ENCODE data around the gene ERP29. TPM values are rescaled to one million over a fixed set of nuclear protein-coding genes. Genes with fewer than 3 reads are reported as not detected.
"Not testable (repeated sequence)": the region's sequence is repeated elsewhere in the genome, so short reads cannot be mapped to it uniquely, and the experiment has no call there.

ERP29 gene
- total and polyA plus RNA-seq, 8 donors = 48.5 to 101 (median 66.2) TPM

DNA sequence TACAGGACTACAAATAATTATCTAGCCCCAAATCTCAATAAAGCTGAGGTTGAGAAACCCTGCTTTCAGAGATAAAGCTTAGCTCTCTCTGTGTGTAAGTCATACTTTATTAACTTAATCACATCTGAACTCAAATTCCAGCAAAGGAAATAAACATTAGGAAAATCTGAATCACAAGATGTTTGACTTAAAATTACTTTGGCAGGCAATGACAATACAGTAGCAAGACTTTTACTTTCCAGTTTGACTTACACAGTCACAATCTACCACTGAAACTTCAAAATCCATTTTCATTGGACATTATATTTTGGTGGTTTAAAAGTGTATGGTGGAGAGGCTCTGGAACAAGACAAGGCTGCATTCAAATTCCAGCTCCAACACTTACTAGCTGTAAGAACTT is 11.7 kb upstream of the ERP29 start:
- H3K4me1 ChIP-seq = no peaks in the 10 kb centered on the region
- H3K4me3 ChIP-seq = no peak overlapping the region
- H3K36me3 ChIP-seq = no peaks in the 10 kb centered on the region
- no peak for FAIRE-seq
- no peaks in the 10 kb centered on the region for H3K9me3 ChIP-seq
- H3K27ac ChIP-seq = no peak overlapping the region
- DNase-seq = no peak
- no peak for ATAC-seq
- TF ChIP-seq, protein P1, sequence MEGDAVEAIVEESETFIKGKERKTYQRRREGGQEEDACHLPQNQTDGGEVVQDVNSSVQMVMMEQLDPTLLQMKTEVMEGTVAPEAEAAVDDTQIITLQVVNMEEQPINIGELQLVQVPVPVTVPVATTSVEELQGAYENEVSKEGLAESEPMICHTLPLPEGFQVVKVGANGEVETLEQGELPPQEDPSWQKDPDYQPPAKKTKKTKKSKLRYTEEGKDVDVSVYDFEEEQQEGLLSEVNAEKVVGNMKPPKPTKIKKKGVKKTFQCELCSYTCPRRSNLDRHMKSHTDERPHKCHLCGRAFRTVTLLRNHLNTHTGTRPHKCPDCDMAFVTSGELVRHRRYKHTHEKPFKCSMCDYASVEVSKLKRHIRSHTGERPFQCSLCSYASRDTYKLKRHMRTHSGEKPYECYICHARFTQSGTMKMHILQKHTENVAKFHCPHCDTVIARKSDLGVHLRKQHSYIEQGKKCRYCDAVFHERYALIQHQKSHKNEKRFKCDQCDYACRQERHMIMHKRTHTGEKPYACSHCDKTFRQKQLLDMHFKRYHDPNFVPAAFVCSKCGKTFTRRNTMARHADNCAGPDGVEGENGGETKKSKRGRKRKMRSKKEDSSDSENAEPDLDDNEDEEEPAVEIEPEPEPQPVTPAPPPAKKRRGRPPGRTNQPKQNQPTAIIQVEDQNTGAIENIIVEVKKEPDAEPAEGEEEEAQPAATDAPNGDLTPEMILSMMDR (IDR thresholded peaks at IDR 0.05) = no peak
- intact Hi-C loops (cut with DNase I) = no loop called here
- H3K27me3 ChIP-seq = no peaks in the 10 kb centered on the region

- Histone ChIP-seq H3K4me3 (no peak overlapping the region), H3K27ac (no peak overlapping the region), H3K27me3 (no peaks in the 10 kb centered on the region), H3K4me1 (peaks cover 0 to 7% (median 2%) of the 10 kb centered on the region in 3 donors), H3K36me3 (no peaks in the 10 kb centered on the region), H3K9me3 (no peaks in the 10 kb centered on the region)
- FAIRE-seq (no peak), ATAC-seq (no peak), DNase-seq (no peak)
- intact Hi-C loops (cut with DNase I) = no loop called here
- 93 to 97% methylated on average over 3 of the region's 3 CpGs for WGBS, 2 donors
- TF ChIP-seq, protein P1 (IDR thresholded peaks at IDR 0.05) = no peak
Measured at GRCh38 chr12:112004041-112004440, 9.2 kb upstream of the ERP29 start.

- 66 to 74% methylated on average over 6 of the region's 6 CpGs for WGBS, 2 donors
- H3K4me3 ChIP-seq = no peak overlapping the region
- peaks cover 0 to 10% (median 5%) of the 10 kb centered on the region in 3 donors for H3K4me1 ChIP-seq
- no peak for DNase-seq
- ATAC-seq = peak; percentile 78 to 88 (median 81)
- FAIRE-seq = no peak
- H3K27me3 ChIP-seq = no peaks in the 10 kb centered on the region
- H3K9me3 ChIP-seq = no peaks in the 10 kb centered on the region
- TF ChIP-seq, protein P1 (IDR thresholded peaks at IDR 0.05) = no peak
- H3K36me3 ChIP-seq = no peaks in the 10 kb centered on the region
- intact Hi-C loops (cut with DNase I) = no loop called here
- no peak overlapping the region for H3K27ac ChIP-seq
Measured at GRCh38 chr12:112005419-112006395, 7.5 kb upstream of the ERP29 start.

GRCh38 chr12:112007945-112008344 is 5.3 kb upstream of the ERP29 start:
- intact Hi-C loops (cut with DNase I) = no loop called here
- TF ChIP-seq, protein P1 (IDR thresholded peaks at IDR 0.05) = no peak
- Histone ChIP-seq H3K4me1 (peaks cover 0 to 20% (median 5%) of the 10 kb centered on the region in 3 donors), H3K27ac (no peak overlapping the region), H3K9me3 (no peaks in the 10 kb centered on the region), H3K36me3 (no peaks in the 10 kb centered on the region), H3K27me3 (no peaks in the 10 kb centered on the region), H3K4me3 (no peak overlapping the region)
- DNase-seq = no peak
- FAIRE-seq = no peak
- no peak for ATAC-seq
- 93 to 95% methylated on average over 9 of the region's 9 CpGs for WGBS, 2 donors

DNA sequence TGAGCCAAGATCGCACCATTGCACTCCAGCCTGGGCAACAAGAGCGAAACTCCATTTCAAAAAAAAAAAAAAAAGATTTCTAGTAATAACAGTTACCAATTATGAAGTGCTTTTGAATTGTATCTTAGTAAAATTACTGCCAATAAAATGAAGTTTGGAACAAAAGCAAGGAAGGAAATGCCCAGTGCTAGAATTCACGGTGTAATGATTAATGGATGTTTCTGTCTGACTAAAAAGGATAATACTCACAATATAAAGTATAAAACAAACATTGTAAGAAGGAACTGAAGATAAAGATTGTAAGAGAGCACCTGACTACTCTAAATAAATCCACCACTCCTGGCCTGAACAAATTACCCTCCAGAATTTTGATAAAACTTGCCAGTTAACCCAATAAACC is 4.3 kb upstream of the ERP29 start:
- H3K36me3 ChIP-seq = no peaks in the 10 kb centered on the region
- TF ChIP-seq, protein P1 (IDR thresholded peaks at IDR 0.05) = no peak
- intact Hi-C loops (cut with DNase I) = no loop called here
- ATAC-seq (no peak), DNase-seq (no peak), FAIRE-seq (no peak)
- no peak overlapping the region for H3K4me3 ChIP-seq
- H3K27ac ChIP-seq = no peak overlapping the region
- WGBS, 2 donors = 39 to 70% methylated on average over 2 to 3 of the region's 3 CpGs
- no peaks in the 10 kb centered on the region for H3K9me3 ChIP-seq
- peaks cover 0 to 20% (median 5%) of the 10 kb centered on the region in 3 donors for H3K4me1 ChIP-seq
- H3K27me3 ChIP-seq = no peaks in the 10 kb centered on the region

DNA sequence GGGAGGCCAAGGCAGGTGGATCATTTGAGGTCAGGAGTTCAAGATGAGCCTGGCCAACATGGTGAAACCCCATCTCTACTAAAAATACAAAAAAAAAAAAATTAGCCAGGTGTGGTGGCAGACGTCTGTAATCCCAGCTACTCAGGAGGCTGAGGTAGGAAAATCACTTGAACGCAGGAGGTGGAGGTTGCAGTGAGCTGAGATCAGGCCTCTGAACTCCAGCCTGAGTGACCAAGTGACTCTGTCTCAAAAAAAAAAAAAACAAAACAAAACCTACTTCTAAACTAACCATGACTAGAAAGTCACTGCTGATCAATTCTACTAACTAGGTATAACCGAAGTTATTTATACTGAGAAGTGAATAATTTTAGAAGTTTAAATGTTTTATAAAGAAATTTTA is 3.6 kb upstream of the ERP29 start:
- intact Hi-C loops (cut with DNase I); H3K4me3 ChIP-seq; ATAC-seq; DNase-seq; H3K36me3 ChIP-seq; H3K27ac ChIP-seq; FAIRE-seq; H3K27me3 ChIP-seq; H3K9me3 ChIP-seq: not testable (repeated sequence)
- H3K4me1 ChIP-seq = peaks cover 0 to 23% (median 9%) of the 10 kb centered on the region in 3 donors
- 78 to 88% methylated on average over 3 of the region's 3 CpGs for WGBS, 2 donors

Data from pancreas (tissue), 10 donors.